PC-9 (cell line): ENCODE results near the gene ROR2. TPM values are rescaled to one million over a fixed set of nuclear protein-coding genes. Genes with fewer than 3 reads are reported as not detected.

Experiments used
- BruUV-seq: library from RNA; stranded (reverse); fragments of 400-500 nt; replicated peaks from 2 replicates; lab custom pipeline; 2021; lab: Mats Ljungman, UMichigan
- CTCF ChIA-PET: fragments of 300-600 bp; sonication (Branson Sonifier 250); formaldehyde crosslinking; loops from one replicate; lab custom pipeline; 2022; ENCODE audit warnings: antibody characterized with exemption; lab: Charles Lee
- POLR2A ChIA-PET: fragments of 300-600 bp; sonication (Branson Sonifier 250); formaldehyde crosslinking; loops from one replicate; lab custom pipeline; 2022; ENCODE audit warnings: antibody characterized with exemption; ENCODE audit not compliant: unreplicated experiment; lab: Charles Lee
- DNase-seq, 2 experiments: peaks; one replicate each; pipeline versions ENCODE4 v3.0.0 to v3.0.0-alpha.2; 2015 to 2022; ENCODE audit warnings: mixed read lengths in 1 of 2
- H2AFZ ChIP-seq: fragments of 200-600 bp; sonication (generic); 2 replicates; pipeline ENCODE4 v1.8.1; 2017; ENCODE audit warnings: antibody characterized with exemption
- H3F3A ChIP-seq: fragments of 200-600 bp; sonication (generic); 2 replicates; pipeline ENCODE4 v1.8.1; 2017; ENCODE audit warnings: antibody characterized with exemption, mild to moderate bottlenecking, low read depth; ENCODE audit not compliant: insufficient read depth
- H3K27ac ChIP-seq: fragments of 200-600 bp; sonication (generic); 2 replicates; pipeline ENCODE4 v1.6.1; 2016; ENCODE audit warnings: mixed run types
- H3K27me3 ChIP-seq: fragments of 200-600 bp; sonication (generic); 2 replicates; pipeline ENCODE4 v1.6.1; 2016; ENCODE audit warnings: low read depth, mixed run types; ENCODE audit not compliant: insufficient read depth
- H3K36me3 ChIP-seq: fragments of 200-600 bp; sonication (generic); 2 replicates; pipeline ENCODE4 v1.6.1; 2016; ENCODE audit warnings: low read depth, mixed run types
- H3K4me1 ChIP-seq: fragments of 200-600 bp; sonication (generic); replicated peaks from 2 replicates; pipeline ENCODE4 v1.6.1; 2016; ENCODE audit warnings: mixed run types; ENCODE audit not compliant: insufficient read depth
- H3K4me2 ChIP-seq: fragments of 200-600 bp; sonication (generic); 2 replicates; pipeline ENCODE4 v1.6.1; 2017; ENCODE audit warnings: mixed run types
- H3K4me3 ChIP-seq: fragments of 200-600 bp; sonication (generic); 2 replicates; pipeline ENCODE4 v1.6.1; 2016; ENCODE audit warnings: mixed run types
- H3K79me2 ChIP-seq: fragments of 200-600 bp; sonication (generic); 2 replicates; pipeline ENCODE4 v1.6.1; 2017; ENCODE audit warnings: low read depth, mixed run types
- H3K9me2 ChIP-seq: fragments of 200-600 bp; sonication (generic); 2 replicates; pipeline ENCODE4 v1.8.1; 2017; ENCODE audit warnings: mild to moderate bottlenecking; ENCODE audit not compliant: insufficient read depth
- H3K9me3 ChIP-seq: fragments of 200-600 bp; sonication (generic); 2 replicates; pipeline ENCODE4 v1.8.1; 2016; ENCODE audit warnings: low read depth; ENCODE audit not compliant: insufficient read depth
- H4K20me1 ChIP-seq: fragments of 200-600 bp; sonication (generic); 2 replicates; pipeline ENCODE4 v1.8.1; 2017; ENCODE audit not compliant: insufficient read depth
- EZH2 ChIP-seq: fragments of 200-600 bp; sonication (generic); IDR thresholded peaks from 2 replicates; pipeline ENCODE4 v1.8.0; 2017; ENCODE audit warnings: antibody characterized with exemption, low read depth
- intact Hi-C: fragments of 100-400 bp; cut with micrococcal nuclease; formaldehyde crosslinking; loops from one replicate; pipeline ENCODE4 v1.10.0; 2022; ENCODE audit not compliant: unreplicated experiment
- total RNA-seq: library from RNA; stranded (reverse); gene quantifications from 2 replicates; pipeline ENCODE4 v1.2.3, GENCODE V29; 2021
- TF ChIP-seq, protein P1 (sequence below): fragments of 200-600 bp; sonication (generic); conservative IDR thresholded peaks from 2 replicates; pipeline ENCODE4 v1.6.1; 2017; ENCODE audit warnings: mixed run types, antibody characterized with exemption, mild to moderate bottlenecking, moderate library complexity

ROR2 gene
- total RNA-seq, 1 experiment from 2014 or later: not detected

DNA sequence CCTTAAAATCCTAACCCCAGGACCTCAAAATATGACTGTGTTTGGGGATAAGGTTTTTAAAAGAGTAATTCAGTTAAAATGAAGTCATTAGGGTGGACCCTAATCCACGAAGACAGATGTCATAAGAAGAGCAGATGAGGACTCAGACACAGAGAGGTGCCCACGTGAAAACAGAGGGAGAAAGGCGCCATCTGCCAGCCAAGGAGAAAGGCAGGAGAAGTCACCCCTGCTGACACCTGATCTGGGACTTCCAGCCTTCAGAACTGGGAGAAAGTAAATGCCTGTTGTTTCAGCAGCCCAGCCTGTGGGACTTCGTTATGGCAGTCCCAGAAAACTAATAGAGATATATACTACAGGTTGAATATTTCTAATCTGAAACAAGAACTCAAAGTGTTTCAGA is 67.4 kb downstream of the ROR2 start:
- ChIA-PET CTCF (no interaction called here), POLR2A (no interaction called here)
- Histone ChIP-seq H3K36me3 (no peaks in the 10 kb centered on the region), H3K27me3 (peaks cover 87% of the 10 kb centered on the region), H3K9me2 (no peaks in the 10 kb centered on the region), H3K27ac (no peak overlapping the region), H2AFZ (no peak overlapping the region), H4K20me1 (no peaks in the 10 kb centered on the region), H3K4me1 (no peaks in the 10 kb centered on the region), H3K79me2 (no peaks in the 10 kb centered on the region), H3K4me3 (no peak overlapping the region), H3K4me2 (no peak overlapping the region), H3F3A (no peaks in the 10 kb centered on the region), H3K9me3 (peaks cover 4% of the 10 kb centered on the region; the same call in 1 of the 2 replicates)
- no TSS peak for BruUV-seq
- intact Hi-C loops: no loop called here
- DNase-seq: no peak
- TF ChIP-seq EZH2: no peak
- TF ChIP-seq, protein P1, sequence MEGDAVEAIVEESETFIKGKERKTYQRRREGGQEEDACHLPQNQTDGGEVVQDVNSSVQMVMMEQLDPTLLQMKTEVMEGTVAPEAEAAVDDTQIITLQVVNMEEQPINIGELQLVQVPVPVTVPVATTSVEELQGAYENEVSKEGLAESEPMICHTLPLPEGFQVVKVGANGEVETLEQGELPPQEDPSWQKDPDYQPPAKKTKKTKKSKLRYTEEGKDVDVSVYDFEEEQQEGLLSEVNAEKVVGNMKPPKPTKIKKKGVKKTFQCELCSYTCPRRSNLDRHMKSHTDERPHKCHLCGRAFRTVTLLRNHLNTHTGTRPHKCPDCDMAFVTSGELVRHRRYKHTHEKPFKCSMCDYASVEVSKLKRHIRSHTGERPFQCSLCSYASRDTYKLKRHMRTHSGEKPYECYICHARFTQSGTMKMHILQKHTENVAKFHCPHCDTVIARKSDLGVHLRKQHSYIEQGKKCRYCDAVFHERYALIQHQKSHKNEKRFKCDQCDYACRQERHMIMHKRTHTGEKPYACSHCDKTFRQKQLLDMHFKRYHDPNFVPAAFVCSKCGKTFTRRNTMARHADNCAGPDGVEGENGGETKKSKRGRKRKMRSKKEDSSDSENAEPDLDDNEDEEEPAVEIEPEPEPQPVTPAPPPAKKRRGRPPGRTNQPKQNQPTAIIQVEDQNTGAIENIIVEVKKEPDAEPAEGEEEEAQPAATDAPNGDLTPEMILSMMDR: no peak

DNA sequence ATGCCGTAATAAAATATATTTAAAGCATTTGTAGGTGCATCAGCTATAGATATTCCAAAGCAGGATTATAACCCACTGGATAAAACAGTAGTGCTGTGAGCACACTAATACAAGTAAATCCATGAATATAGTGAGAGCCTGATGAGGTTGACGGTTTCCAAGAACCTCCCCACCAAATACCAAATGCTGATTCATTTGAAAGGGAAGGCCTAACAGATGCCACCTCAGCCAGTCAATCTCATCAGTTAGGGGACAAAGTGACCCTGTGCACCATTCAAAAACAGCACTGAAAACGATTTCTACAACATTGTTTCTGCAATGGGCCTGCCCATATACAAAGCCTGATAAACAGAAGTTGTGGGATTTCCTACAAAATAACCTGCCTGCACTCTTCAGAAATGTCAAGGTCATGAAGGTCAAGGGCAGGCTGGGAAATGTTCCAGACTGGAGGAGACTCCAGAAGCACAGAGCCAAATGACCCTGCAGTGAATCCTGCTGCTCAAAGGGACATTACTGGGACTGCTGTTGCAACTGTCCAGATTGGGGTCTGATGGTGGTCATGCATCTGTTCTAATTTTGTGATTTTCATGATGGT is 69.6 kb downstream of the ROR2 start:
- CTCF ChIA-PET: no interaction called here
- BruUV-seq: no TSS peak
- no peaks in the 10 kb centered on the region for H3K36me3 ChIP-seq
- H4K20me1 ChIP-seq: no peaks in the 10 kb centered on the region
- no peak for TF ChIP-seq EZH2
- TF ChIP-seq, protein P1: no peak
- no peak overlapping the region for H3K4me2 ChIP-seq
- no peak for DNase-seq
- no peaks in the 10 kb centered on the region for H3F3A ChIP-seq
- H3K79me2 ChIP-seq: no peaks in the 10 kb centered on the region
- no peak overlapping the region for H3K27ac ChIP-seq
- H3K9me3 ChIP-seq: peaks cover 4% of the 10 kb centered on the region; the same call in 1 of the 2 replicates
- no peaks in the 10 kb centered on the region for H3K9me2 ChIP-seq
- intact Hi-C loops: no loop called here
- no peaks in the 10 kb centered on the region for H3K4me1 ChIP-seq
- H3K27me3 ChIP-seq: peaks cover 90% of the 10 kb centered on the region
- no peak overlapping the region for H2AFZ ChIP-seq
- POLR2A ChIA-PET: no interaction called here
- no peak overlapping the region for H3K4me3 ChIP-seq

DNA sequence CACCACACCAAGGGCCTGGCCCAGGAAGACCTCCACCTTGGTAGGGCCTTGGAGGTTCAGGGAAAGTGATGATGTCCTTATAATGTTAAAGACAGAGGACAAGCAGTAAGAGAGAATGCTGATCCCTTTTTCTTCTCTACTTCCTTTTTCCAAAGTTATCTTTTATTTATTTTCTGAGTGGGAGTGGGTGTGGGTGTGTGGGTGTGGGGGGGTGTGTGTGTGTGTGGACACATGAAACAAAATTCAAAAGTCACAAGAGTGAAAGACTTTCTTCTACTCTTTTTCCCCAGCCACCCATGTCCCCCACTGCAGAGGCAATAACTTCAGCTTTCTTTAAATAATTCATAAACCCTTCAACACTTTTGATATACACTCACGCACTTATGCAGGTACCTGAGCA is 70.8 kb downstream of the ROR2 start:
- BruUV-seq: no TSS peak
- no peaks in the 10 kb centered on the region for H3F3A ChIP-seq
- H2AFZ ChIP-seq: no peak overlapping the region
- H3K4me2 ChIP-seq: no peak overlapping the region
- H4K20me1 ChIP-seq: no peaks in the 10 kb centered on the region
- TF ChIP-seq EZH2: no peak
- TF ChIP-seq, protein P1: no peak
- intact Hi-C loops: no loop called here
- H3K27ac ChIP-seq: no peak overlapping the region
- H3K79me2 ChIP-seq: no peaks in the 10 kb centered on the region
- H3K9me2 ChIP-seq: no peaks in the 10 kb centered on the region
- no peak overlapping the region for H3K4me3 ChIP-seq
- H3K27me3 ChIP-seq: peaks cover 88% of the 10 kb centered on the region
- DNase-seq: no peak
- no peaks in the 10 kb centered on the region for H3K36me3 ChIP-seq
- POLR2A ChIA-PET: no interaction called here
- no peaks in the 10 kb centered on the region for H3K4me1 ChIP-seq
- peaks cover 4% of the 10 kb centered on the region; the same call in 1 of the 2 replicates for H3K9me3 ChIP-seq
- CTCF ChIA-PET: no interaction called here
